ENCODE measurements around the gene ALOX12B. TPM values are rescaled to one million over a fixed set of nuclear protein-coding genes. Genes with fewer than 3 reads are reported as not detected.
"Not testable (repeated sequence)": the region's sequence is repeated elsewhere in the genome, so short reads cannot be mapped to it uniquely, and the experiment has no call there.

Gene ALOX12B
- polyA plus RNA-seq, 3 donors = 0.66 to 1.5 (median 0.72) TPM

- DNase-seq (ENCODE audit: extremely low read depth in 1 of 11, low read depth in 9 of 11, low spot score in 4 of 11) = no peak
These were observed 58.4 kb downstream of the ALOX12B start for GRCh38 chr17:8029121-8029520.

GRCh38 chr17:8025176-8025911 lies 62.2 kb downstream of the ALOX12B start:
- no peak for DNase-seq (ENCODE audit: extremely low read depth in 1 of 11, low read depth in 9 of 11, low spot score in 4 of 11)

- DNase-seq (ENCODE audit: extremely low read depth in 1 of 11, low read depth in 9 of 11, low spot score in 4 of 11) = not testable (repeated sequence)
These were observed 63.4 kb downstream of the ALOX12B start for GRCh38 chr17:8024161-8024560.

Other genes with a start within 250 kb of the ALOX12B start
- gene TMEM88, start 232.7 kb downstream of the ALOX12B start, polyA plus RNA-seq (ENCODE audit: insufficient read length in 3 of 3) = 10 to 100 TPM; 22.5 to 30.2 (median 24.3) TPM
- 100 to 1,000 TPM in 2 of 3 donors, 10 to 100 TPM in 1; 64.5 to 134 (median 104) TPM for gene NAA38, start 230.2 kb downstream of the ALOX12B start, polyA plus RNA-seq (ENCODE audit: insufficient read length in 3 of 3)
- gene CYB5D1, start 229.7 kb downstream of the ALOX12B start, polyA plus RNA-seq (ENCODE audit: insufficient read length in 3 of 3) = 10 to 100 TPM; 23.4 to 29.0 (median 26.2) TPM
- 100 to 1,000 TPM; 168 to 213 (median 199) TPM for gene CHD3, start 198.9 kb downstream of the ALOX12B start, polyA plus RNA-seq (ENCODE audit: insufficient read length in 3 of 3)
- gene RNF227, start 171.4 kb downstream of the ALOX12B start, polyA plus RNA-seq (ENCODE audit: insufficient read length in 3 of 3) = 1 to 10 TPM; 3.8 to 4.8 (median 4.1) TPM
- gene KCNAB3, start 157.9 kb downstream of the ALOX12B start, polyA plus RNA-seq (ENCODE audit: insufficient read length in 3 of 3) = 10 to 100 TPM; 10.6 to 17.1 (median 14.9) TPM
- gene TRAPPC1, start 155.8 kb downstream of the ALOX12B start, polyA plus RNA-seq (ENCODE audit: insufficient read length in 3 of 3) = 100 to 1,000 TPM; 126 to 151 (median 146) TPM
- 10 to 100 TPM; 52.5 to 66.4 (median 55.7) TPM for gene CNTROB, start 155.5 kb downstream of the ALOX12B start, polyA plus RNA-seq (ENCODE audit: insufficient read length in 3 of 3)
- gene GUCY2D, start 85.1 kb downstream of the ALOX12B start, polyA plus RNA-seq (ENCODE audit: insufficient read length in 3 of 3) = under 1 TPM; 0.26 to 0.78 (median 0.47) TPM
- 1 to 10 TPM; 1.0 to 1.3 (median 1.1) TPM for gene ALOX15B, start 48.7 kb downstream of the ALOX12B start, polyA plus RNA-seq (ENCODE audit: insufficient read length in 3 of 3)
- gene ALOXE3, start 30.8 kb upstream of the ALOX12B start, polyA plus RNA-seq (ENCODE audit: insufficient read length in 3 of 3) = under 1 TPM in 1 of 3 donors, not detected in 2; 0.08 TPM
- gene HES7, start 36.4 kb upstream of the ALOX12B start, polyA plus RNA-seq (ENCODE audit: insufficient read length in 3 of 3) = under 1 TPM in 1 of 3 donors, not detected in 2; 0.17 TPM
- 10 to 100 TPM; 29.0 to 53.9 (median 30.6) TPM for gene PER1, start 64.7 kb upstream of the ALOX12B start, polyA plus RNA-seq (ENCODE audit: insufficient read length in 3 of 3)
- gene VAMP2, start 75.2 kb upstream of the ALOX12B start, polyA plus RNA-seq (ENCODE audit: insufficient read length in 3 of 3) = 100 to 1,000 TPM; 107 to 150 (median 110) TPM
- 10 to 100 TPM; 21.2 to 29.9 (median 28.3) TPM for gene TMEM107, start 88.7 kb upstream of the ALOX12B start, polyA plus RNA-seq (ENCODE audit: insufficient read length in 3 of 3)
- 1 to 10 TPM; 2.6 to 5.2 (median 4.6) TPM for gene BORCS6, start 102.5 kb upstream of the ALOX12B start, polyA plus RNA-seq (ENCODE audit: insufficient read length in 3 of 3)
- 10 to 100 TPM; 34.1 to 44.5 (median 36.2) TPM for gene AURKB, start 122.9 kb upstream of the ALOX12B start, polyA plus RNA-seq (ENCODE audit: insufficient read length in 3 of 3)
- gene CTC1, start 160.3 kb upstream of the ALOX12B start, polyA plus RNA-seq (ENCODE audit: insufficient read length in 3 of 3) = 10 to 100 TPM; 22.6 to 42.1 (median 29.0) TPM
- gene PFAS, start 161.6 kb upstream of the ALOX12B start, polyA plus RNA-seq (ENCODE audit: insufficient read length in 3 of 3) = 10 to 100 TPM; 37.6 to 46.6 (median 41.2) TPM
- gene RANGRF, start 201.0 kb upstream of the ALOX12B start, polyA plus RNA-seq (ENCODE audit: insufficient read length in 3 of 3) = 10 to 100 TPM; 27.2 to 29.8 (median 27.3) TPM
- gene SLC25A35, start 207.7 kb upstream of the ALOX12B start, polyA plus RNA-seq (ENCODE audit: insufficient read length in 3 of 3) = 1 to 10 TPM; 2.8 to 4.9 (median 3.2) TPM
- 10 to 100 TPM; 16.0 to 18.3 (median 17.7) TPM for gene ARHGEF15, start 222.5 kb upstream of the ALOX12B start, polyA plus RNA-seq (ENCODE audit: insufficient read length in 3 of 3)

Data from renal cortex interstitium (tissue), 11 donors.